GM18870 (cell line): ENCODE data around the gene STARD13.

Experiments used
- ATAC-seq: cut with Tn5 transposase; IDR thresholded peaks from one replicate; pipeline ENCODE4 v1.9.1; 2021; ENCODE audit warnings: moderate library complexity; ENCODE audit not compliant: unreplicated experiment

STARD13 gene

GRCh38 chr13:33153421-33154404, 131.8 kb downstream of the STARD13 start:
- no peak for ATAC-seq

- ATAC-seq: no peak
Measured at GRCh38 chr13:33152389-33152788, 133.2 kb downstream of the STARD13 start.

GRCh38 chr13:33150662-33151061, 134.9 kb downstream of the STARD13 start:
- peak; percentile 36 for ATAC-seq

GRCh38 chr13:33150126-33150525, 135.4 kb downstream of the STARD13 start:
- no peak for ATAC-seq

- ATAC-seq: no peak
Measured at GRCh38 chr13:33147832-33148231, 137.7 kb downstream of the STARD13 start.

GRCh38 chr13:33146843-33147611, 138.5 kb downstream of the STARD13 start:
- peak; percentile 86 for ATAC-seq

- ATAC-seq: no peak
Measured at GRCh38 chr13:33145667-33146066, 139.9 kb downstream of the STARD13 start.

- no peak for ATAC-seq
Measured at GRCh38 chr13:33144358-33144784, 141.2 kb downstream of the STARD13 start.

GRCh38 chr13:33139780-33140535, 145.6 kb downstream of the STARD13 start:
- no peak for ATAC-seq

- no peak for ATAC-seq
Measured at GRCh38 chr13:33139184-33139583, 146.4 kb downstream of the STARD13 start.

GRCh38 chr13:33138441-33138840, 147.1 kb downstream of the STARD13 start:
- no peak for ATAC-seq

- ATAC-seq: no peak
Measured at GRCh38 chr13:33137721-33138120, 147.8 kb downstream of the STARD13 start.

- no peak for ATAC-seq
Measured at GRCh38 chr13:33135097-33135496, 150.5 kb downstream of the STARD13 start.

- no peak for ATAC-seq
Measured at GRCh38 chr13:33134213-33134612, 151.3 kb downstream of the STARD13 start.

- ATAC-seq: no peak
Measured at GRCh38 chr13:33132644-33133440, 152.7 kb downstream of the STARD13 start.

- no peak for ATAC-seq
Measured at GRCh38 chr13:33129886-33130285, 155.7 kb downstream of the STARD13 start.

- ATAC-seq: no peak
Measured at GRCh38 chr13:33129094-33129832, 156.3 kb downstream of the STARD13 start.

- ATAC-seq: no peak
Measured at GRCh38 chr13:33128134-33128533, 157.4 kb downstream of the STARD13 start.

- ATAC-seq: no peak
Measured at GRCh38 chr13:33127009-33127551, 158.5 kb downstream of the STARD13 start.
